GM23338 (cell line): ENCODE measurements around the gene ATP1A4. TPM values are rescaled to one million over a fixed set of nuclear protein-coding genes. Genes with fewer than 3 reads are reported as not detected.
A peak's percentile ranks its signal among the peaks of the same experiment; 100 is the strongest.
"Not testable (repeated sequence)": the region's sequence is repeated elsewhere in the genome, so short reads cannot be mapped to it uniquely, and the experiment has no call there.

Source experiments
- ATAC-seq: fragments of 200-7000 bp; cut with Tn5 transposase; 3 replicates; pipeline ENCODE4 v1.9.1; 2020
- DNase-seq: peaks from one replicate; pipeline ENCODE4 v3.0.0-alpha.2; 2015; ENCODE audit warnings: low spot score
- H2AFZ ChIP-seq: fragments of 200-600 bp; sonication (generic); 2 replicates; pipeline ENCODE4 v1.8.0; 2016; ENCODE audit warnings: antibody characterized with exemption, mild to moderate bottlenecking, moderate library complexity
- H3F3A ChIP-seq: fragments of 200-600 bp; sonication (generic); replicated peaks from 2 replicates; pipeline ENCODE4 v1.8.0; 2017; ENCODE audit warnings: antibody characterized with exemption, mixed run types, low read depth
- H3K27ac ChIP-seq: fragments of 200-600 bp; sonication (generic); 2 replicates; pipeline ENCODE4 v1.6.1; 2016; ENCODE audit warnings: low read depth
- H3K27me3 ChIP-seq: fragments of 200-600 bp; sonication (generic); 2 replicates; pipeline ENCODE4 v1.8.0; 2016; ENCODE audit warnings: mild to moderate bottlenecking, mixed run types, moderate library complexity; ENCODE audit not compliant: insufficient read depth
- H3K36me3 ChIP-seq: fragments of 200-600 bp; sonication (generic); 2 replicates; pipeline ENCODE4 v1.8.0; 2016; ENCODE audit warnings: mild to moderate bottlenecking; ENCODE audit not compliant: insufficient read depth
- H3K4me1 ChIP-seq: fragments of 200-600 bp; sonication (generic); 2 replicates; pipeline ENCODE4 v1.8.0; 2016; ENCODE audit warnings: mild to moderate bottlenecking, moderate library complexity; ENCODE audit not compliant: insufficient read depth
- H3K4me2 ChIP-seq: fragments of 200-600 bp; sonication (generic); 2 replicates; pipeline ENCODE4 v1.7.1; 2017; ENCODE audit warnings: mixed run types
- H3K4me3 ChIP-seq: fragments of 200-600 bp; sonication (generic); 2 replicates; pipeline ENCODE4 v1.6.1; 2016; ENCODE audit warnings: mixed run types
- H3K79me2 ChIP-seq: fragments of 200-600 bp; sonication (generic); replicated peaks from 2 replicates; pipeline ENCODE4 v1.8.0; 2017; ENCODE audit warnings: mild to moderate bottlenecking; ENCODE audit not compliant: insufficient read depth
- H3K9me2 ChIP-seq: fragments of 200-600 bp; sonication (generic); 2 replicates; pipeline ENCODE4 v1.8.0; 2017; ENCODE audit not compliant: insufficient read depth
- H4K20me1 ChIP-seq: fragments of 200-600 bp; sonication (generic); replicated peaks from 2 replicates; pipeline ENCODE4 v1.8.0; 2017; ENCODE audit warnings: mild to moderate bottlenecking; ENCODE audit not compliant: insufficient read depth
- H3K27ac Mint-ChIP-seq: 2 replicates; pipeline ENCODE4 v1.8.0; 2020; ENCODE audit warnings: inconsistent platforms, mild to moderate bottlenecking, moderate library complexity, mixed read lengths
- H3K27me3 Mint-ChIP-seq: 3 replicates; pipeline ENCODE4 v1.8.0; 2022; ENCODE audit warnings: low read depth, mild to moderate bottlenecking, moderate library complexity, mixed read lengths, inconsistent platforms; ENCODE audit not compliant: insufficient read depth, poor library complexity
- H3K36me3 Mint-ChIP-seq: 3 replicates; pipeline ENCODE4 v1.8.0; 2021; ENCODE audit warnings: low read depth, mild to moderate bottlenecking, inconsistent platforms, moderate library complexity, mixed read lengths
- H3K4me1 Mint-ChIP-seq: 3 replicates; pipeline ENCODE4 v1.8.0; 2020; ENCODE audit warnings: mild to moderate bottlenecking, inconsistent platforms, mixed read lengths
- H3K4me3 Mint-ChIP-seq: 3 replicates; pipeline ENCODE4 v1.8.0; 2021; ENCODE audit warnings: moderate library complexity, mild to moderate bottlenecking, inconsistent platforms, mixed read lengths
- H3K9me3 Mint-ChIP-seq: 3 replicates; pipeline ENCODE4 v1.8.0; 2020; ENCODE audit warnings: moderate library complexity, mild to moderate bottlenecking, inconsistent platforms, mixed read lengths
- CREB1 ChIP-seq: fragments of 250-450 bp; sonication (Bioruptor Pico); IDR thresholded peaks from 2 replicates; pipeline ENCODE4 v1.5.0; 2020; ENCODE audit warnings: low read depth, mild to moderate bottlenecking, moderate library complexity
- EZH2 ChIP-seq: fragments of 200-600 bp; sonication (generic); IDR thresholded peaks from one replicate; pipeline ENCODE4 v1.8.0; 2017; ENCODE audit warnings: antibody characterized with exemption, mild to moderate bottlenecking, low read depth; ENCODE audit not compliant: unreplicated experiment
- EZH2phosphoT487 ChIP-seq: fragments of 200-600 bp; sonication (generic); IDR thresholded peaks from one replicate; pipeline ENCODE4 v1.8.1; 2018; ENCODE audit warnings: antibody characterized with exemption; ENCODE audit not compliant: unreplicated experiment
- NANOG ChIP-seq: IDR thresholded peaks from 2 replicates; pipeline ENCODE4 v1.6.1; 2016; ENCODE audit warnings: antibody characterized with exemption, borderline replicate concordance
- ZNF114 ChIP-seq: fragments of 250-450 bp; sonication (Bioruptor Pico); IDR thresholded peaks from 2 replicates; pipeline ENCODE4 v1.5.0; 2020; ENCODE audit warnings: mild to moderate bottlenecking, moderate library complexity
- ZNF331 ChIP-seq: fragments of 250-450 bp; sonication (Bioruptor Pico); IDR thresholded peaks from 2 replicates; pipeline ENCODE4 v1.5.0; 2020; ENCODE audit warnings: low read depth, mild to moderate bottlenecking, moderate library complexity
- polyA plus RNA-seq: library from polyadenylated mRNA; unstranded; fragments of >200 nt; fragmentation: Nextera tagmentation; extraction: Ambion mirVana; gene quantifications from 2 replicates; pipeline ENCODE4 v1.2.1, GENCODE V29; 2016
- total RNA-seq: library from RNA; depleted of rRNA; stranded (reverse); fragments of >200 nt; shearing (Covaris generic); gene quantifications from 2 replicates; pipeline ENCODE4 v1.2.3, GENCODE V29; 2014
- TF ChIP-seq, protein P1 (sequence below): IDR thresholded peaks from one replicate; pipeline ENCODE4 v1.6.1; 2018; ENCODE audit warnings: antibody characterized with exemption; ENCODE audit not compliant: unreplicated experiment
- TF ChIP-seq, protein P2 (sequence below): IDR thresholded peaks from 2 replicates; pipeline ENCODE4 v1.6.1; 2016; ENCODE audit warnings: antibody characterized with exemption

The ATP1A4 gene
- total and polyA plus RNA-seq, 2 experiments from 2014 or later, result 0.27 to 0.63 TPM

DNA sequence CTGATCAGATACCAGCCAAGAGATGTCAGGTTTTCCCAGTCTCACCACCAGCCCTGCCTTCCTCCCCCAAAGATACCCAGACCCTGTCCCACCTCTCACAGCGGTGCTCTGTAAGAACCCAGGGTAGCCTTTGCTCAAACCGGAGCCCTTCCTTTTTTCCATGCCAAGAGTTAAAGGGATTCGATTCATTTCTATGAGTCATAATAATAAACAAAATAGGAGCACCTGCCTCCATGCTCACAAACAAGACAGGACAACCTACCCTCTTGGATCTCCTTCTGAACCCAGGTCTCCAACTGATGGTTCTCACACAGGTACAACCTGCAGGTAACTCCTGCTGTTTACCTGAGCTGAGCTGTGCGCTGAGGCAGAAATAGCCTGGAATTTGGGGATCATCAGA lies 41.7 kb upstream of the ATP1A4 start:
- no peak overlapping the region for H3K4me3 ChIP-seq
- no peaks in the 10 kb centered on the region for H4K20me1 ChIP-seq
- H3K27me3 Mint-ChIP-seq, result peaks cover 19% of the 10 kb centered on the region
- H3K79me2 ChIP-seq, result no peaks in the 10 kb centered on the region
- H3K4me1 Mint-ChIP-seq, result peaks cover 47% of the 10 kb centered on the region
- no peaks in the 10 kb centered on the region for H3F3A ChIP-seq
- H3K27ac Mint-ChIP-seq, result peak overlapping the region; percentile 71; the same call in 1 of the 2 replicates
- no peak overlapping the region for H3K27ac ChIP-seq
- no peaks in the 10 kb centered on the region for H3K27me3 ChIP-seq
- H3K9me2 ChIP-seq, result peaks cover 9% of the 10 kb centered on the region
- no peaks in the 10 kb centered on the region for H3K36me3 ChIP-seq
- ATAC-seq (no peak), DNase-seq (no peak)
- H3K4me1 ChIP-seq, result peaks cover 29% of the 10 kb centered on the region
- peak overlapping the region; percentile 60; the same call in 1 of the 2 replicates for H3K4me2 ChIP-seq
- no peaks in the 10 kb centered on the region for H3K36me3 Mint-ChIP-seq
- H3K4me3 Mint-ChIP-seq, result no peak overlapping the region
- TF ChIP-seq ZNF114 (CRISPR knock-in tag), result no peak
- no peak for TF ChIP-seq CREB1 (CRISPR knock-in tag)
- TF ChIP-seq, protein P1, sequence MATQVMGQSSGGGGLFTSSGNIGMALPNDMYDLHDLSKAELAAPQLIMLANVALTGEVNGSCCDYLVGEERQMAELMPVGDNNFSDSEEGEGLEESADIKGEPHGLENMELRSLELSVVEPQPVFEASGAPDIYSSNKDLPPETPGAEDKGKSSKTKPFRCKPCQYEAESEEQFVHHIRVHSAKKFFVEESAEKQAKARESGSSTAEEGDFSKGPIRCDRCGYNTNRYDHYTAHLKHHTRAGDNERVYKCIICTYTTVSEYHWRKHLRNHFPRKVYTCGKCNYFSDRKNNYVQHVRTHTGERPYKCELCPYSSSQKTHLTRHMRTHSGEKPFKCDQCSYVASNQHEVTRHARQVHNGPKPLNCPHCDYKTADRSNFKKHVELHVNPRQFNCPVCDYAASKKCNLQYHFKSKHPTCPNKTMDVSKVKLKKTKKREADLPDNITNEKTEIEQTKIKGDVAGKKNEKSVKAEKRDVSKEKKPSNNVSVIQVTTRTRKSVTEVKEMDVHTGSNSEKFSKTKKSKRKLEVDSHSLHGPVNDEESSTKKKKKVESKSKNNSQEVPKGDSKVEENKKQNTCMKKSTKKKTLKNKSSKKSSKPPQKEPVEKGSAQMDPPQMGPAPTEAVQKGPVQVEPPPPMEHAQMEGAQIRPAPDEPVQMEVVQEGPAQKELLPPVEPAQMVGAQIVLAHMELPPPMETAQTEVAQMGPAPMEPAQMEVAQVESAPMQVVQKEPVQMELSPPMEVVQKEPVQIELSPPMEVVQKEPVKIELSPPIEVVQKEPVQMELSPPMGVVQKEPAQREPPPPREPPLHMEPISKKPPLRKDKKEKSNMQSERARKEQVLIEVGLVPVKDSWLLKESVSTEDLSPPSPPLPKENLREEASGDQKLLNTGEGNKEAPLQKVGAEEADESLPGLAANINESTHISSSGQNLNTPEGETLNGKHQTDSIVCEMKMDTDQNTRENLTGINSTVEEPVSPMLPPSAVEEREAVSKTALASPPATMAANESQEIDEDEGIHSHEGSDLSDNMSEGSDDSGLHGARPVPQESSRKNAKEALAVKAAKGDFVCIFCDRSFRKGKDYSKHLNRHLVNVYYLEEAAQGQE, result no peak
- TF ChIP-seq EZH2phosphoT487, result no peak
- TF ChIP-seq, protein P2, sequence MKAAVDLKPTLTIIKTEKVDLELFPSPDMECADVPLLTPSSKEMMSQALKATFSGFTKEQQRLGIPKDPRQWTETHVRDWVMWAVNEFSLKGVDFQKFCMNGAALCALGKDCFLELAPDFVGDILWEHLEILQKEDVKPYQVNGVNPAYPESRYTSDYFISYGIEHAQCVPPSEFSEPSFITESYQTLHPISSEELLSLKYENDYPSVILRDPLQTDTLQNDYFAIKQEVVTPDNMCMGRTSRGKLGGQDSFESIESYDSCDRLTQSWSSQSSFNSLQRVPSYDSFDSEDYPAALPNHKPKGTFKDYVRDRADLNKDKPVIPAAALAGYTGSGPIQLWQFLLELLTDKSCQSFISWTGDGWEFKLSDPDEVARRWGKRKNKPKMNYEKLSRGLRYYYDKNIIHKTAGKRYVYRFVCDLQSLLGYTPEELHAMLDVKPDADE, result no peak
- TF ChIP-seq ZNF331 (CRISPR knock-in tag), result no peak
- no peak for TF ChIP-seq NANOG
- no peak for TF ChIP-seq EZH2
- H2AFZ ChIP-seq, result peak overlapping the region; percentile 60
- H3K9me3 Mint-ChIP-seq, result no peaks in the 10 kb centered on the region

DNA sequence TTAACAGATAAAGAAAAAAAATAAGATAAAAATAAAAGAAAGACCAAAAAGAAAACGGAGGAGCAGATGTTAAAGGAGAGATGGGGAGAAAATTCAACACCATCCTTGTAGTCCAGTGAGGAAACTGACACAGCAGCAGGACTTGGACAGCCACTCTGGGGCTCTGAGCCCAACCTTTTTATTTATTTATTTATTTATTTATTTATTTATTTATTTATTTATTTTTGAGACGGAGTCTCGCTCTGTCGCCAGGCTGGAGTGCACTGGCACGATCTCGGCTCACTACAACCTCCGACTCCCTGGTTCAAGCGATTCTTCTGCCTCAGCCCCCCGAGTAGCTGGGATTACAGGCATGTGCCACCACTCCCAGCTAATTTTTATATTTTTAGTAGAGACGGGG lies 39.9 kb upstream of the ATP1A4 start:
- not testable (repeated sequence) for H3K36me3 ChIP-seq, H3K4me3 ChIP-seq, ATAC-seq, H3K79me2 ChIP-seq, H3K27ac ChIP-seq, H3K9me3 Mint-ChIP-seq, H3F3A ChIP-seq, H3K27ac Mint-ChIP-seq, H4K20me1 ChIP-seq, DNase-seq, H3K9me2 ChIP-seq, H3K4me2 ChIP-seq, H3K4me3 Mint-ChIP-seq, H2AFZ ChIP-seq, H3K36me3 Mint-ChIP-seq, H3K27me3 ChIP-seq
- H3K27me3 Mint-ChIP-seq, result peaks cover 23% of the 10 kb centered on the region
- peaks cover 62% of the 10 kb centered on the region for H3K4me1 Mint-ChIP-seq
- H3K4me1 ChIP-seq, result peaks cover 42% of the 10 kb centered on the region
